ENCODE measurements around the gene NOC2L.
"Not testable (repeated sequence)": the region's sequence is repeated elsewhere in the genome, so short reads cannot be mapped to it uniquely, and the experiment has no call there.

The NOC2L gene

DNA sequence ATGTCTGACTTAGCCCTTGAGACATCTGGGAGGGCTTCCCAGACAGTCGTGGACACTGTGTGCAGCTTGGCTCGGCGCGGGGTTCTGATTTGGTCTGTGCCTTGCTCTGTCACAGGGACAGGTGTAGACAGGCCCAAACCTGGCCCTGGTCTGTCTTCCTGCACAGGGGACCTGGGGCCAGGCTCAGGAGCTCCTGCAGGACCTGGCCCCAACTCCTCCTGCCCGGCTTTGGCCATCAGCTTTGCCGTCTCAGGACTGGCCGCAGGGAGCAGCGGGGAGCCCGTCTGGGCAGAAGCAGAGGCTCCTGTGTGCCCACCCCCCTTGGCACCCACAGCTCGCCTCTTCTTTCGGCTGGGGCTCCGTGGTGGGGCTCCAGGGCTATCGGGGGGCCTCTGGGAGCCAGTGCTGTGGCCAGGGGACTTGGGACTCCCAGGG is 21.1 kb upstream of the NOC2L start:
- Histone ChIP-seq H3K27me3 (replicated peaks) (peaks cover 3% of the 10 kb centered on the region), H3K27ac (no peak overlapping the region), H3K4me3 (ENCODE audit: low read depth, low read length) (no peak overlapping the region), H3K36me3 (replicated peaks) (no peaks in the 10 kb centered on the region)
- DNase-seq, result no peak
- no peak for TF ChIP-seq CTCF (IDR thresholded peaks at IDR 0.05; ENCODE audit: low read depth, low read length, missing control alignments)
- in situ Hi-C loops (cut with HindIII; ENCODE audit: low pct_ligation_motif_present, low sequenced_read_pairs), result no loop called here

DNA sequence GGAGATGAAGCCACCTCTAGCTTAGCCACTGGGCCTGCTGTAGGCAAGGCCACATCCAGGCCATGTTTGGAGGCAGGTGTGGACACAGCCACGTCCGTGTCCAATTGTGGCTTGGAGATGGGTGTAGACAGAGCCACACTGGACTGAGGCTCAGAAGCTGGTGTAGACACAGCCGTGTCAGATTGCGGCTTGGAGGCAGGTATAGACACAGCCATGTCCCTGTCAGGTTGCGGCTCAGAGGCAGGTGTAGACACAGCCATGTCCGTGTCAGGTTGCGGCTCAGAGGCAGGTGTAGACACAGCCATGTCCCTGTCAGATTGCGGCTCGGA is 20.7 kb upstream of the NOC2L start:
- H3K27ac ChIP-seq, result no peak overlapping the region
- DNase-seq, result no peak
- H3K36me3 ChIP-seq (replicated peaks), result no peaks in the 10 kb centered on the region
- peaks cover 3% of the 10 kb centered on the region for H3K27me3 ChIP-seq (replicated peaks)
- no peak overlapping the region for H3K4me3 ChIP-seq (ENCODE audit: low read depth, low read length)
- TF ChIP-seq CTCF (IDR thresholded peaks at IDR 0.05; ENCODE audit: low read depth, low read length, missing control alignments), result no peak
- in situ Hi-C loops (cut with HindIII; ENCODE audit: low pct_ligation_motif_present, low sequenced_read_pairs), result no loop called here

DNA sequence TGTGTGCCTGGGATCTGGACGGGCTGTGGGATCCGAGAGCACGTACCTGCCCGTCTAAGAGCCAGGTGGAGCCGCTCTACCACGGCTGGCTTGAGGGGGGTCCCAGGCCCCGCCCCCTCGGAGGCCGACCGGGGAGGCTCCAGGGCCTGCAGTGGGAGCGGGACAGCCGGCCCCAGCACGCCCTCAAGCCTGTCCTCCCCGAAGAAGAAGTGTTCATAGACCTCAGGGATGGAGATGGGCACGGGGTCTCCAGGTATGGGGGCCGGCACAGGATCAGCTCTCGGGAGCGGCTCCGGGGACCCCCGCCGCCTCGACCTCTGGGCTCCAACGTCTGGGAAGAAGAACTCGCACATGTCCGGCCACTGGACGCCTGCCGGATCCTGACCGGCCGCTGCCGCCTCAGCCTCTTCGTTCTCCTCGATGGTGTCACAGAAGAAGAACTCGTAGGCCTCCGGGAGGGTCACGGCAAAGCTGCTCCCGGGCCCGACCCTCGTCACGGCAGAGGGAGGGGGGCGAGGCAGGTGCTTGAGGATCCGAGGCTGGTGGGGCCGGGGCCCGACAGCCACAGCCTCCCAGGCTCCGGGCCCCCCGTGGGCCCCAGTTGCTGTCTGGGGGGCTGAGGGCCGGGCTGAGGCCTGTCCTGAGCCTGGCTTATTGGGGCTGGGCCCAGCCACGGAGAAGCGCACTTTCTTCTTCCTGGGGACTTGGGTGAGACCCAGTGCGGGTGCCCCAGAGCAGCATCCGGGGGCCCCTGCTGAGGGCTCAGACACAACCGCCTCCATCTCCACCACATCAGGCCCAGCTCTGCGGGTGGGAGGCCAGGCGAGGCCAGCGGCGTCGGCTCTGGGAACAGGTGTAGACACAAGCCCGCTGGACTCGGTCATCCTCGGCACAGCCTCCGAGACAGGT is 20.0 kb upstream of the NOC2L start:
- Histone ChIP-seq H3K27me3 (replicated peaks) (peaks cover 3% of the 10 kb centered on the region), H3K4me3 (ENCODE audit: low read depth, low read length) (no peak overlapping the region), H3K27ac (no peak overlapping the region), H3K36me3 (replicated peaks) (no peaks in the 10 kb centered on the region)
- in situ Hi-C loops (cut with HindIII; ENCODE audit: low pct_ligation_motif_present, low sequenced_read_pairs), result no loop called here
- no peak for TF ChIP-seq CTCF (IDR thresholded peaks at IDR 0.05; ENCODE audit: low read depth, low read length, missing control alignments)
- no peak for DNase-seq

- peaks cover 3% of the 10 kb centered on the region for H3K27me3 ChIP-seq (replicated peaks)
- no peak for DNase-seq
- no peak overlapping the region for H3K4me3 ChIP-seq (ENCODE audit: low read depth, low read length)
These were observed 19.2 kb upstream of the NOC2L start for GRCh38 chr1:978069-978834.

GRCh38 chr1:976791-977190 is 17.7 kb upstream of the NOC2L start:
- H3K4me3 ChIP-seq (ENCODE audit: low read depth, low read length); H3K27ac ChIP-seq; DNase-seq; H3K36me3 ChIP-seq (replicated peaks); H3K27me3 ChIP-seq (replicated peaks); in situ Hi-C loops (cut with HindIII; ENCODE audit: low pct_ligation_motif_present, low sequenced_read_pairs): not testable (repeated sequence)

More at GRCh38 chr1:978069-978834, 19.2 kb upstream of the NOC2L start:
- H3K36me3 ChIP-seq (replicated peaks), result no peaks in the 10 kb centered on the region
- H3K27ac ChIP-seq, result no peak overlapping the region
- no peak for TF ChIP-seq CTCF (IDR thresholded peaks at IDR 0.05; ENCODE audit: low read depth, low read length, missing control alignments)
- in situ Hi-C loops (cut with HindIII; ENCODE audit: low pct_ligation_motif_present, low sequenced_read_pairs), result no loop called here

DNA sequence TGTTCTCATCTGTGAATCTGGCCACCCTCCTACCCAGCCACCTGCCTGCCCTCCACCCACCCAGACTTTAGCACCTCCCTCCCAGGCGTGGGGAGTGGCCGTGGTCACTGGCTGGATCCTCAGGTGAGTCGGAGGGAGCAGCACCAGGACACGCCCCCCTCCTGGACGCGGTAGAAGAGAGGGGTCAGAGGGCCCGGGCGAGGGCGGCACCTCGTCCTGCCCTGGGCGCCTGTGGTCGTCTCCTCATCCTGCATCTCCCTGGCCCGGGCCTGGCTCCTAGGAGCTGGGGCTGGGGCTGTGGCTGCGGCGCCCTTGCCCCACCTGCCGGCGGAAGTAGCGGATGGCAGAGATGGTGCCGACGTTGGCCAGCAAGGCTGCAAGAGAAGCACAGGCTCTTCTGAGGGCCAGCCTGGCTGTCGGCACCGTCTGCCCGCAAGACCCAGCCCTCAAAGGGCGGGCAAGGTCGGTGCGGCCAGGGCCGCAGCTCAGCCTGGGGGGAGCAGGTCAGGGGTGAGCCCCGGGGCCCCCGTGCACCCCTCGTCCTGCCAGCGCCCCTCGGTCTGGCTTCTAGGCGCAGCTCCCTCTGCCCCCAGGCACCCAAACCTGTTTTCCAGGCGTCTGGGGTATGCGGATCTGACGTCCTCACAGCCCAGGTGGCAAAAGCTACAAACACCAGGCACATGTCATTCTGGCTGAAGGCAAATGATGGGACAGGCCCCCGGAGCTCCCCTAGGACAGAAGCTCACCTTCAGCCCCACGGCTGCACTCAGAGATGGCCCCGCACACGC is 17.0 kb upstream of the NOC2L start:
- DNase-seq, result no peak
- Histone ChIP-seq H3K27me3 (replicated peaks) (no peaks in the 10 kb centered on the region), H3K36me3 (replicated peaks) (no peaks in the 10 kb centered on the region), H3K4me3 (ENCODE audit: low read depth, low read length) (no peak overlapping the region), H3K27ac (no peak overlapping the region)
- peak; percentile 67 for TF ChIP-seq CTCF (IDR thresholded peaks at IDR 0.05; ENCODE audit: low read depth, low read length, missing control alignments)
- in situ Hi-C loops (cut with HindIII; ENCODE audit: low pct_ligation_motif_present, low sequenced_read_pairs), result no loop called here

Measured in brain microvascular endothelial cell (primary cell).